Nephron progenitor cell (in vitro differentiated cells): ENCODE results near the gene PDIA5.
"Not testable (repeated sequence)": the region's sequence is repeated elsewhere in the genome, so short reads cannot be mapped to it uniquely, and the experiment has no call there.

ENCODE experiments used
- DNase-seq: peaks from one replicate; pipeline ENCODE4 v3.0.0; 2021
- H3K27ac Mint-ChIP-seq: 2 replicates; pipeline ENCODE4 v1.8.0; 2021; ENCODE audit warnings: mild to moderate bottlenecking, moderate library complexity, mixed read lengths
- H3K27me3 Mint-ChIP-seq: 2 replicates; pipeline ENCODE4 v1.8.0; 2021; ENCODE audit warnings: mild to moderate bottlenecking, low read depth, mixed read lengths; ENCODE audit not compliant: poor library complexity
- H3K36me3 Mint-ChIP-seq: 2 replicates; pipeline ENCODE4 v1.8.0; 2021; ENCODE audit warnings: low read depth, mixed read lengths
- H3K4me1 Mint-ChIP-seq: 2 replicates; pipeline ENCODE4 v1.8.0; 2021; ENCODE audit warnings: mixed read lengths
- H3K4me3 Mint-ChIP-seq: 2 replicates; pipeline ENCODE4 v1.8.0; 2021; ENCODE audit warnings: mild to moderate bottlenecking, moderate library complexity, mixed read lengths
- H3K9me3 Mint-ChIP-seq: 2 replicates; pipeline ENCODE4 v1.8.0; 2021; ENCODE audit warnings: mild to moderate bottlenecking, moderate library complexity, mixed read lengths
- CTCF ChIP-seq: fragments of 200-600 bp; sonication (generic); IDR thresholded peaks from 2 replicates; pipeline ENCODE4 v1.5.0; 2021; ENCODE audit warnings: antibody characterized with exemption

Gene PDIA5

GRCh38 chr3:123112232-123112631, 45.4 kb downstream of the PDIA5 start:
- peaks cover 6% of the 10 kb centered on the region for H3K36me3 Mint-ChIP-seq
- no peak overlapping the region for H3K27ac Mint-ChIP-seq
- no peaks in the 10 kb centered on the region for H3K9me3 Mint-ChIP-seq
- no peak for TF ChIP-seq CTCF
- H3K4me3 Mint-ChIP-seq: no peak overlapping the region
- no peak for DNase-seq
- peaks cover 23% of the 10 kb centered on the region for H3K4me1 Mint-ChIP-seq
- no peaks in the 10 kb centered on the region for H3K27me3 Mint-ChIP-seq

- H3K27ac Mint-ChIP-seq, DNase-seq: not testable (repeated sequence)
- H3K36me3 Mint-ChIP-seq: peaks cover 11% of the 10 kb centered on the region
These were observed 45.8 kb downstream of the PDIA5 start for GRCh38 chr3:123112656-123113055.

GRCh38 chr3:123113889-123114450, 47.1 kb downstream of the PDIA5 start:
- Mint-ChIP-seq H3K4me3 (no peak overlapping the region), H3K9me3 (no peaks in the 10 kb centered on the region), H3K27me3 (no peaks in the 10 kb centered on the region), H3K4me1 (peaks cover 20% of the 10 kb centered on the region), H3K27ac (no peak overlapping the region), H3K36me3 (peaks cover 13% of the 10 kb centered on the region)
- DNase-seq: no peak
- no peak for TF ChIP-seq CTCF

More at GRCh38 chr3:123112656-123113055, 45.8 kb downstream of the PDIA5 start:
- H3K4me1 Mint-ChIP-seq: peaks cover 23% of the 10 kb centered on the region
- not testable (repeated sequence) for H3K4me3 Mint-ChIP-seq, H3K9me3 Mint-ChIP-seq, H3K27me3 Mint-ChIP-seq

DNA sequence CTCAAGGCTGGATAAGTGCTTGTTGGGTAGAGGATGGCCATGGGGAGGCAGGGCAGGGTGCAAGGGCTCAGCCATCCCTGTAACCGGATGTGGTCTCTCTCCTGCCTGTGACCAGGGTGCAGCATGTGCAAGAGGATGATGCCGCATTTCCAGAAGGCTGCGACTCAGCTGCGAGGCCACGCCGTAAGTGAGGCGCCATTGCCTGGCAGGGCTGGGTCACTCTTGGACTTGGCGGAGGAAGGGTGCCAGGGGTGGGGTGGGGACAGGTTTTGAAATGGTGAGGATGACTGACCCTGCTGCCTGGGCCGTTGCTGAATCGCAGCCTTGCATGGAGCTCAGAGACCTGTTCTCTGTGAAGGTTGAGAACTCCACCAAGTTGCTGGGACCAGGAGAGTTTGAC, 49.3 kb downstream of the PDIA5 start:
- no peak for DNase-seq
- TF ChIP-seq CTCF: no peak
- H3K36me3 Mint-ChIP-seq: peaks cover 13% of the 10 kb centered on the region
- H3K4me3 Mint-ChIP-seq: no peak overlapping the region
- no peaks in the 10 kb centered on the region for H3K9me3 Mint-ChIP-seq
- H3K4me1 Mint-ChIP-seq: peaks cover 9% of the 10 kb centered on the region
- peaks cover 3% of the 10 kb centered on the region for H3K27me3 Mint-ChIP-seq
- no peak overlapping the region for H3K27ac Mint-ChIP-seq

DNA sequence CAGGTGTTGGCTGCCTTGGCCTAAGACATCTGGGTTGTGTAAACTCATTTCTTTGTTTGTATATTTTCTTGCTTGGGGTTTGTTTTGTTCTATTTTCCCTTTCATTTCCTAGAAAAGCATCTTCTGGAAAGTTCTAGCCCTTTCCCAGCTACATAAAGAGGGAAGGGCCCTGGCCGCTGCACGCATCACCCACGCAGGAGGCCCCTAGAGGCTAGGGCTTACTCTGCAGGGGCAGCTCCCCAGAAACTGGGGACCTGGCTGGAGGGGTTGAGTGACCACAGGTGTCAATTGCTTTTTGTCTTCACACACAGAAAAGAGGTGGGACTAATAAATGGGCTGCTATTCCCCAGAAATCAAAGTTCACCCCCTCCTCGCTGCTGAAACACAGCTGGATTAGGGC, 52.6 kb downstream of the PDIA5 start:
- Mint-ChIP-seq H3K27ac (no peak overlapping the region), H3K27me3 (peaks cover 7% of the 10 kb centered on the region), H3K9me3 (no peaks in the 10 kb centered on the region), H3K4me3 (no peak overlapping the region), H3K36me3 (peaks cover 22% of the 10 kb centered on the region), H3K4me1 (peaks cover 9% of the 10 kb centered on the region)
- DNase-seq: no peak
- TF ChIP-seq CTCF: no peak

DNA sequence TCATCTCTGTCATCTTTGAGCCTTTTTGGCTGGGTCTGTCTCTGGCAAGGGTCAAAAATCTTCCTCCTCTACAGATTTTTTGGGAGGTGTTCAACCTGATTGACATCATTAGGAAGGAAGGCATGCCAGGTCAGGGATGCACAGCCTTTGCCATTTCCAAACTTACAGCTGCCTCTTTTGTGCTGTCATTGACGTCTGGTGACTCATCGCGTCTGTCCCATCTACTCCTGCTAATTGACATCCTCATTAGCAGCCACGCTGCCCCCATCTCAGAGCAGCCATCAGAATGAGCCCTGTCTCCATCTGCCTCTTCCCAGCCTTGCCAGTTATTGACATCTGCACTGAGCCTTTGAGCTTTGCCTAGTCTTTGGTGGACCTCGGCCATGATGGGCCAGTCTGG, 53.0 kb downstream of the PDIA5 start:
- Mint-ChIP-seq H3K27ac (no peak overlapping the region), H3K36me3 (peaks cover 22% of the 10 kb centered on the region)

More for the DNA sequence above, 53.0 kb downstream of the PDIA5 start:
- no peak for DNase-seq
- Mint-ChIP-seq H3K9me3 (no peaks in the 10 kb centered on the region), H3K4me1 (peaks cover 10% of the 10 kb centered on the region), H3K4me3 (no peak overlapping the region), H3K27me3 (peaks cover 7% of the 10 kb centered on the region)
- TF ChIP-seq CTCF: no peak
